ENCODE measurements around the gene ZNF511. TPM values are rescaled to one million over a fixed set of nuclear protein-coding genes. Genes with fewer than 3 reads are reported as not detected.

Gene ZNF511
- total RNA-seq, 1 experiment from 2014 or later, result 78.4 TPM

- peak within 1 kb of the TSS; percentile 93 for H3K4me2 ChIP-seq (ENCODE audit: low read length)
- H3K27me3 ChIP-seq (ENCODE audit: low read length), result no peaks in the 10 kb centered on the region
- H3K79me2 ChIP-seq (ENCODE audit: low read length), result no peaks in the 10 kb centered on the region
- no peaks in the 10 kb centered on the region for H3K9me3 ChIP-seq (ENCODE audit: low read length)
- H3F3A ChIP-seq (ENCODE audit: low read length, unreplicated experiment), result no peaks in the 10 kb centered on the region
- DNase-seq (peak; percentile 37), ATAC-seq (peak; percentile 61)
- H3K36me3 ChIP-seq (ENCODE audit: low read depth, low read length), result no peaks in the 10 kb centered on the region
- CTCF ChIA-PET, result no interaction called here
- no peaks in the 10 kb centered on the region for H4K20me1 ChIP-seq (ENCODE audit: low read length)
- POLR2A ChIA-PET (ENCODE audit: unreplicated experiment), result no interaction called here
- H3K9ac ChIP-seq (ENCODE audit: low read length), result peak within 1 kb of the TSS; percentile 69
- H3K4me3 ChIP-seq (ENCODE audit: low read length), result peak within 1 kb of the TSS; percentile 65
- no peak for TF ChIP-seq EZH2 (IDR thresholded peaks at IDR 0.05; ENCODE audit: low read length, unreplicated experiment)
- TF ChIP-seq EZH2phosphoT487 (IDR thresholded peaks at IDR 0.05; ENCODE audit: borderline replicate concordance, low read length), result no peak
- TF ChIP-seq CTCF (conservative IDR thresholded peaks at IDR 0.05; ENCODE audit: low read depth, low read length), result no peak
- H2AFZ ChIP-seq (ENCODE audit: low read length), result peak within 1 kb of the TSS; percentile 78
- BruUV-seq (replicated peaks), result no TSS peak
- no peaks in the 10 kb centered on the region for H3K9me2 ChIP-seq (replicated peaks; ENCODE audit: low read length)
- H3K27ac ChIP-seq (ENCODE audit: low read length), result no peak within 1 kb of the TSS
- H3K4me1 ChIP-seq (ENCODE audit: insufficient read depth, low read length), result 0 out of 2 replicates have a peak, but pooled peaks cover 4% of the 10 kb centered on the region
- intact Hi-C loops (cut with micrococcal nuclease), result no loop called here
Measured at GRCh38 chr10:133357285-133358161, 48.8 kb downstream of the ZNF511 start, which contains the start of gene FUOM. FUOM (minus strand) TSS chr10:133358019; CDS start chr10:133358007, 12 bp downstream.

- H3K27ac ChIP-seq (ENCODE audit: low read length), result no peak overlapping the region
- H3K36me3 ChIP-seq (ENCODE audit: low read depth, low read length), result no peaks in the 10 kb centered on the region
- ChIA-PET POLR2A (ENCODE audit: unreplicated experiment) (no interaction called here), CTCF (no interaction called here)
- H4K20me1 ChIP-seq (ENCODE audit: low read length), result no peaks in the 10 kb centered on the region
- H3F3A ChIP-seq (ENCODE audit: low read length, unreplicated experiment), result no peaks in the 10 kb centered on the region
- no peak overlapping the region for H3K4me3 ChIP-seq (ENCODE audit: low read length)
- H3K9ac ChIP-seq (ENCODE audit: low read length), result no peak overlapping the region
- ATAC-seq, result no peak
- H3K79me2 ChIP-seq (ENCODE audit: low read length), result no peaks in the 10 kb centered on the region
- no TSS peak for BruUV-seq (replicated peaks)
- intact Hi-C loops (cut with micrococcal nuclease), result no loop called here
- no peak for DNase-seq
- H3K4me1 ChIP-seq (ENCODE audit: insufficient read depth, low read length), result 0 out of 2 replicates have a peak, but pooled peaks cover 4% of the 10 kb centered on the region
- no peaks in the 10 kb centered on the region for H3K9me2 ChIP-seq (replicated peaks; ENCODE audit: low read length)
- no peak for TF ChIP-seq EZH2 (IDR thresholded peaks at IDR 0.05; ENCODE audit: low read length, unreplicated experiment)
- TF ChIP-seq CTCF (conservative IDR thresholded peaks at IDR 0.05; ENCODE audit: low read depth, low read length), result no peak
- no peak for TF ChIP-seq EZH2phosphoT487 (IDR thresholded peaks at IDR 0.05; ENCODE audit: borderline replicate concordance, low read length)
- no peaks in the 10 kb centered on the region for H3K27me3 ChIP-seq (ENCODE audit: low read length)
- H3K4me2 ChIP-seq (ENCODE audit: low read length), result no peak overlapping the region
- no peaks in the 10 kb centered on the region for H3K9me3 ChIP-seq (ENCODE audit: low read length)
- no peak overlapping the region for H2AFZ ChIP-seq (ENCODE audit: low read length)
Measured at GRCh38 chr10:133358162-133358924, 49.6 kb downstream of the ZNF511 start.

All from PC-3 (cell line).